ENCODE results near the gene MAP1A. TPM values are rescaled to one million over a fixed set of nuclear protein-coding genes. Genes with fewer than 3 reads are reported as not detected.
"Not testable (repeated sequence)": the region's sequence is repeated elsewhere in the genome, so short reads cannot be mapped to it uniquely, and the experiment has no call there.

The MAP1A gene
- total RNA-seq, 1 experiment from 2014 or later = 2.3 TPM

DNA sequence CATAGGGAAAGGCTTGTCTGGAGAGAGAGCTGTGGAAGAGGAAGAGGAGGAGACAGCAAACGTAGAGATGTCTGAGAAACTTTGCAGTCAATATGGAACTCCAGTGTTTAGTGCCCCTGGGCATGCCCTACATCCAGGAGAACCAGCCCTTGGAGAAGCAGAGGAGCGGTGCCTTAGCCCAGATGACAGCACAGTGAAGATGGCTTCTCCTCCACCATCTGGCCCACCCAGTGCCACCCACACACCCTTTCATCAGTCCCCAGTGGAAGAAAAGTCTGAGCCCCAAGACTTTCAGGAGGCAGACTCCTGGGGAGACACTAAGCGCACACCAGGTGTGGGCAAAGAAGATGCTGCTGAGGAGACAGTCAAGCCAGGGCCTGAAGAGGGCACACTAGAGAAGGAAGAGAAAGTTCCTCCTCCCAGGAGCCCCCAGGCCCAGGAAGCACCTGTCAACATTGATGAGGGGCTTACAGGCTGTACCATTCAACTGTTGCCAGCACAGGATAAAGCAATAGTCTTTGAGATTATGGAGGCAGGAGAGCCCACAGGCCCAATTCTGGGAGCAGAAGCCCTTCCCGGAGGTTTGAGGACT lies 6.9 kb downstream of the MAP1A start:
- Histone ChIP-seq H3K9me3 (no peaks in the 10 kb centered on the region), H3K4me3 (no peak overlapping the region), H3K27me3 (no peaks in the 10 kb centered on the region), H3K36me3 (no peaks in the 10 kb centered on the region)
- DNase-seq = no peak

DNA sequence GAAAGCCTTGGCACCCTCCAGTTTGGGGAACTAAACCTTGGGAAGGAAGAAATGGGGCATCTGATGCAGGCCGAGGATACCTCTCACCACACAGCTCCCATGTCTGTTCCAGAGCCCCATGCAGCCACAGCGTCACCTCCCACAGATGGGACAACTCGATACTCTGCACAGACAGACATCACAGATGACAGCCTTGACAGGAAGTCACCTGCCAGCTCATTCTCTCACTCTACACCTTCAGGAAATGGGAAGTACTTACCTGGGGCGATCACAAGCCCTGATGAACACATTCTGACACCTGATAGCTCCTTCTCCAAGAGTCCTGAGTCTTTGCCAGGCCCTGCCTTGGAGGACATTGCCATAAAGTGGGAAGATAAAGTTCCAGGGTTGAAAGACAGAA lies 7.7 kb downstream of the MAP1A start:
- no peak for DNase-seq
- H3K9me3 ChIP-seq = no peaks in the 10 kb centered on the region
- no peak overlapping the region for H3K4me3 ChIP-seq
- H3K27me3 ChIP-seq = no peaks in the 10 kb centered on the region
- no peaks in the 10 kb centered on the region for H3K36me3 ChIP-seq

DNA sequence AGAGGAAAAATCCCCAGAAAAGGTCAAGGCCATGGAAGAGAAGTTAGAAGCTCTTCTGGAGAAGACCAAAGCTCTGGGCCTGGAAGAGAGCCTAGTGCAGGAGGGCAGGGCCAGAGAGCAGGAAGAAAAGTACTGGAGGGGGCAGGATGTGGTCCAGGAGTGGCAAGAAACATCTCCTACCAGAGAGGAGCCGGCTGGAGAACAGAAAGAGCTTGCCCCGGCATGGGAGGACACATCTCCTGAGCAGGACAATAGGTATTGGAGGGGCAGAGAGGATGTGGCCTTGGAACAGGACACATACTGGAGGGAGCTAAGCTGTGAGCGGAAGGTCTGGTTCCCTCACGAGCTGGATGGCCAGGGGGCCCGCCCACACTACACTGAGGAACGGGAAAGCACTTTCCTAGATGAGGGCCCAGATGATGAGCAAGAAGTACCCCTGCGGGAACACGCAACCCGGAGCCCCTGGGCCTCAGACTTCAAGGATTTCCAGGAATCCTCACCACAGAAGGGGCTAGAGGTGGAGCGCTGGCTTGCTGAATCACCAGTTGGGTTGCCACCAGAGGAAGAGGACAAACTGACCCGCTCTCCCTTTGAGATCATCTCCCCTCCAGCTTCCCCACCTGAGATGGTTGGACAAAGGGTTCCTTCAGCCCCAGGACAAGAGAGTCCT lies 9.0 kb downstream of the MAP1A start:
- no peaks in the 10 kb centered on the region for H3K36me3 ChIP-seq

DNA sequence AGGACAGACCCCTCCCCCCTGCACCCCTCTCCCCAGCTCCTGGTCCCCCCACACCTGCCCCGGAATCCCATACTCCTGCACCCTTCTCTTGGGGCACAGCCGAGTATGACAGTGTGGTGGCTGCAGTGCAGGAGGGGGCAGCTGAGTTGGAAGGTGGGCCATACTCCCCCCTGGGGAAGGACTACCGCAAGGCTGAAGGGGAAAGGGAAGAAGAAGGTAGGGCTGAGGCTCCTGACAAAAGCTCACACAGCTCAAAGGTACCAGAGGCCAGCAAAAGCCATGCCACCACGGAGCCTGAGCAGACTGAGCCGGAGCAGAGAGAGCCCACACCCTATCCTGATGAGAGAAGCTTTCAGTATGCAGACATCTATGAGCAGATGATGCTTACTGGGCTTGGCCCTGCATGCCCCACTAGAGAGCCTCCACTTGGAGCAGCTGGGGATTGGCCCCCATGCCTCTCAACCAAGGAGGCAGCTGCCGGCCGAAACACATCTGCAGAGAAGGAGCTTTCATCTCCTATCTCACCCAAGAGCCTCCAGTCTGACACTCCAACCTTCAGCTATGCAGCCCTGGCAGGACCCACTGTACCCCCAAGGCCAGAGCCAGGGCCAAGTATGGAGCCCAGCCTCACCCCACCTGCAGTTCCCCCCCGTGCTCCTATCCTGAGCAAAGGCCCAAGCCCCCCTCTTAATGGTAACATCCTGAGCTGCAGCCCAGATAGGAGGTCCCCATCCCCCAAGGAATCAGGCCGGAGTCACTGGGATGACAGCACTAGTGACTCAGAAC lies 9.8 kb downstream of the MAP1A start:
- no peak for DNase-seq
- no peaks in the 10 kb centered on the region for H3K36me3 ChIP-seq
- no peaks in the 10 kb centered on the region for H3K9me3 ChIP-seq

More for the DNA sequence above, 9.0 kb downstream of the MAP1A start:
- no peaks in the 10 kb centered on the region for H3K27me3 ChIP-seq
- H3K9me3 ChIP-seq = no peaks in the 10 kb centered on the region
- no peak overlapping the region for H3K4me3 ChIP-seq
- no peak for DNase-seq

DNA sequence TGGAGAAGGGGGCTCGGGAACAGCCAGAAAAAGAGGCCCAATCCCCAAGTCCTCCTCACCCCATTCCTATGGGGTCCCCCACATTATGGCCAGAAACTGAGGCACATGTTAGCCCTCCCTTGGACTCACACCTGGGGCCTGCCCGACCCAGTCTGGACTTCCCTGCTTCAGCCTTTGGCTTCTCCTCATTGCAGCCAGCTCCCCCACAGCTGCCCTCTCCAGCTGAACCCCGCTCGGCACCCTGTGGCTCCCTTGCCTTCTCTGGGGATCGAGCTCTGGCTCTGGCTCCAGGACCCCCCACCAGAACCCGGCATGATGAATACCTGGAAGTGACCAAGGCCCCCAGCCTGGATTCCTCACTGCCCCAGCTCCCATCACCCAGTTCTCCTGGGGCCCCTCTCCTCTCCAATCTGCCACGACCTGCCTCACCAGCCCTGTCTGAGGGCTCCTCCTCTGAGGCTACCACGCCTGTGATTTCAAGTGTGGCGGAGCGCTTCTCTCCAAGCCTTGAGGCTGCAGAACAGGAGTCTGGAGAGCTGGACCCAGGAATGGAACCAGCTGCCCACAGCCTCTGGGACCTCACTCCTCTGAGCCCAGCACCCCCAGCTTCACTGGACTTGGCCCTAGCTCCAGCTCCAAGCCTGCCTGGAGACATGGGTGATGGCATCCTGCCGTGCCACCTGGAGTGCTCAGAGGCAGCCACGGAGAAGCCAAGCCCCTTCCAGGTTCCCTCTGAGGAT lies 10.6 kb downstream of the MAP1A start:
- no peak overlapping the region for H3K4me3 ChIP-seq
- H3K27me3 ChIP-seq = no peaks in the 10 kb centered on the region
- no peaks in the 10 kb centered on the region for H3K36me3 ChIP-seq
- DNase-seq = no peak
- no peaks in the 10 kb centered on the region for H3K9me3 ChIP-seq

More for the DNA sequence above, 9.8 kb downstream of the MAP1A start:
- Histone ChIP-seq H3K27me3 (no peaks in the 10 kb centered on the region), H3K4me3 (no peak overlapping the region)

DNA sequence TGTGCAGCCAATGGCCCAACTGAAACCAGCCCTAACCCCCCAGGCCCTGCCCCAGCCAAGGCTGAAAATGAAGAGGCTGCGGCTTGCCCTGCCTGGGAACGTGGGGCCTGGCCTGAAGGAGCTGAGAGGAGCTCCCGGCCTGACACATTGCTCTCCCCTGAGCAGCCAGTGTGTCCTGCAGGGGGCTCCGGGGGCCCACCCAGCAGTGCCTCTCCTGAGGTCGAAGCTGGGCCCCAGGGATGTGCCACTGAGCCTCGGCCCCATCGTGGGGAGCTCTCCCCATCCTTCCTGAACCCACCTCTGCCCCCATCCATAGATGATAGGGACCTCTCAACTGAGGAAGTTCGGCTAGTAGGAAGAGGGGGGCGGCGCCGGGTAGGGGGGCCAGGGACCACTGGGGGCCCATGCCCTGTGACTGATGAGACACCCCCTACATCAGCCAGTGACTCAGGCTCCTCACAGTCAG lies 11.2 kb downstream of the MAP1A start:
- Histone ChIP-seq H3K36me3 (no peaks in the 10 kb centered on the region), H3K9me3 (no peaks in the 10 kb centered on the region), H3K27me3 (no peaks in the 10 kb centered on the region), H3K4me3 (no peak overlapping the region)
- DNase-seq = no peak

DNA sequence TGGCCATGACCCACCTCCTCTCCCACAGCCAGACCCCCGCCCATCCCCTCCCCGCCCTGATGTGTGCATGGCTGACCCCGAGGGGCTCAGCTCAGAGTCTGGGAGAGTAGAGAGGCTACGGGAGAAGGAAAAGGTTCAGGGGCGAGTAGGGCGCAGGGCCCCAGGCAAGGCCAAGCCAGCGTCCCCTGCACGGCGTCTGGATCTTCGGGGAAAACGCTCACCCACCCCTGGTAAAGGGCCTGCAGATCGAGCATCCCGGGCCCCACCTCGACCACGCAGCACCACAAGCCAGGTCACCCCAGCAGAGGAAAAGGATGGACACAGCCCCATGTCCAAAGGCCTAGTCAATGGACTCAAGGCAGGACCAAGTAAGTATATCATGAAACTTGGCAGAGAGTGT lies 11.7 kb downstream of the MAP1A start:
- no peak for DNase-seq
- no peaks in the 10 kb centered on the region for H3K9me3 ChIP-seq
- no peaks in the 10 kb centered on the region for H3K36me3 ChIP-seq
- no peak overlapping the region for H3K4me3 ChIP-seq
- H3K27me3 ChIP-seq = no peaks in the 10 kb centered on the region

DNA sequence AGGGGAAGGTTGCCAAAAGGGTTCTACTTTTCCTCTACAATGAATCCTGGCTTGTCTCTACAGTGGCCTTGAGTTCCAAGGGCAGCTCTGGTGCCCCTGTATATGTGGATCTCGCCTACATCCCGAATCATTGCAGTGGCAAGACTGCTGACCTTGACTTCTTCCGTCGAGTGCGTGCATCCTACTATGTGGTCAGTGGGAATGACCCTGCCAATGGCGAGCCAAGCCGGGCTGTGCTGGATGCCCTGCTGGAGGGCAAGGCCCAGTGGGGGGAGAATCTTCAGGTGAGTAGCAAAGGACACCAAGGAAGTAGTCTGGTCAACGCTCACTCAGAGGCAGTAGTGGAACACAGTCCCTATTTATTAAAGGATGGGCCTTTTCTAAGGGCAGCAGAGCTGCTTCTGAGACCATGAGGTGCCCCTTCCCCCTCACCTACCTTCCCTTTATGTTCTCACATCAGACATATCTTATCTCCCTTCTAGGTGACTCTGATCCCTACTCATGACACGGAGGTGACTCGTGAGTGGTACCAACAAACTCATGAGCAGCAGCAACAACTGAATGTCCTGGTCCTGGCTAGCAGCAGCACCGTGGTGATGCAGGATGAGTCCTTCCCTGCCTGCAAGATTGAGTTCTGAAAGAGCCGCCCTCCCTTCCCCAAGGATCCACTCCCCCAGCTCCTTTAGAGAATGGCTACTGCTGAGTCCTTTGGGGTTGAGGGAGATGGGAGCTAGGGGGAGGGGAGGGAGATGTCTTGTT lies 12.4 kb downstream of the MAP1A start:
- Histone ChIP-seq H3K4me3 (no peak overlapping the region), H3K27me3 (no peaks in the 10 kb centered on the region), H3K36me3 (peaks cover 2% of the 10 kb centered on the region; the same call in 1 of the 2 replicates), H3K9me3 (no peaks in the 10 kb centered on the region)
- DNase-seq = no peak

DNA sequence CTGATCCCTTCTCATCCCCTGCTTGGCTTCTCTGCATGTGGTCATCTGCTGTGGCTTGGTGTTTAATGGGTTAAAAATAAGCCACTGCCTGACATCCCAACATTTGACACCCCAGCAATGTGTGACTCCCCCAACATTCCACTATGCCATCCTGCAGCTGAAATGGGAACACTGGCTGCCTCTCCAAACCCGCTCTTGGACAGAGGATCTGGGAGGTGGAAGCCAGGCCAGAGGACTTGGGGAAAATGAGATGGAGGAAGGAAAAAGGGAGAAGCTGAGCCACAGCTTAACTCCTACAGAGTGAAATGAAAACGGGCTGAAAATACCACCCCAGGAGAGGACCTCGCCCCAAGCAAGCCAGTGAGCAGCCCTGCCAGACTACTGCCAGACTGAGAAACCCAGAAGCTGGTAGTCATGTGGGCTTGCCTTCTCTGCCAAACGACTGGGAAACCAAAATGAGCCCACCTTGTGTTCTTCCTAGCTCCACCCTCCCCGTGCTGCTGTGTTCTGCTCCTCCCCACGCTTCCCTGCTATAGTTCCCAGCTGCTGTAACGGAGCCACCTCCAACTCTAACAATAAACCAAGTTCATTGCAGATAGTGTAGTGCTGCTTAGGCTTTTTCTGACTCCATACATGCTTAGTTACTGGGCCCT lies 13.7 kb downstream of the MAP1A start:
- H3K4me3 ChIP-seq = no peak overlapping the region
- no peaks in the 10 kb centered on the region for H3K9me3 ChIP-seq
- no peak for DNase-seq
- H3K36me3 ChIP-seq = peaks cover 2% of the 10 kb centered on the region; the same call in 1 of the 2 replicates
- H3K27me3 ChIP-seq = no peaks in the 10 kb centered on the region

DNA sequence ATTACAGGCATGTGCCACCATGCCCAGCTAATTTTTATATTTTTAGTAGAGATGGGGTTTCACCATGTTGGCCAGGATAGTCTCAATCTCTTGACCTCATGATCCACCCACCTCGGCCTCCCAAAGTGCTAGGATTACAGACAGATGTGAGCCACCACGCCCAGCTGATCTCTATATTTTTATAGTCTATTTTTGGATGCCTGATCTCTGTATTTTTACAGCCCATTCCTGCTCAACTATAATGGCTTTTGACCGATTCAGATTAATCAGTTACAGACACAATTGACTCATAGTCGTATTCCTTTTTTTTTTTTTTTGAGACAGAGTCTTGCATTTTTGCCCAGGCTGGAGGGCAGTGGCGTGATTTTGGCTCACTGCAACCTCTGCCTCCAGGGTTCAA lies 15.4 kb downstream of the MAP1A start:
- H3K9me3 ChIP-seq, DNase-seq, H3K36me3 ChIP-seq, H3K27me3 ChIP-seq, H3K4me3 ChIP-seq: not testable (repeated sequence)

DNA sequence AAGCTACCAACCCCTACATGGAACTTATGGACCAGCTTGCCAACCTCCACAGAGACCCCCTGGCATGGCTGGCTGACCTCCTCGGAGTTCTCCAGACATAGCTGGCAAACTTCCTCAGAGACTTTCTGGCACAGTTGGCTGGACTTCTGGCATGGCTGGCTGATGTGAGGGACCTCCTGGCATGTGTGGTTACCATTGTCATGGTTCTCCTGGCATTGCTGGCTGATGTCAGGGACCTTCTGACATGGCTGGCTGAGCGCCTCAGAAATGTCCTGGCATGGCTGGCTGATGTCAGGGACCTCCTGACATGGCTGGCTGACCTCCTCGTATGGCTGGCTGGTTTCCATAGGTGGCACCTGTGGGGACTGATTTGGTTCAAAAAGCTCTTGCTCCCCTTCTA lies 17.5 kb downstream of the MAP1A start:
- no peaks in the 10 kb centered on the region for H3K9me3 ChIP-seq
- no peak overlapping the region for H3K4me3 ChIP-seq
- DNase-seq = no peak
- H3K27me3 ChIP-seq = no peaks in the 10 kb centered on the region
- peaks cover 2% of the 10 kb centered on the region; the same call in 1 of the 2 replicates for H3K36me3 ChIP-seq

DNA sequence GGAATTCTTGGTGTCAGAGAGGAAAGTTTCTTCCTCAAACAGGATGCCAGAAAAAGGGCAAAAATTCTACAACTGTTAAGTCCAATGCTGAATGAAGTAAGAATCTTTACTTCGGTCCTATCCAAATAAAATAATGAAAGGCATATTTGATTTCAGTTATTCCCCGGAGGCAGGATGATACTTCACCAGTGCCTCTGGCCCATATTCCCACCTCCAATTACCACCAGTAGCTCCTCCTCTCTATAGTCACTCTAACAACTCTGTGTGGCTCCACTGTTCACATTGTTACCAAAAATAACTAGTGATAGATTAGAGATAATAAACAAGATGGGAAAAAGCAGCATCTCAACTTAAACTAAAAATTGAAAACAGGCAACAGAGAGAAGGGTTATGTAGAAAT lies 20.7 kb downstream of the MAP1A start:
- no peak for DNase-seq
- no peak overlapping the region for H3K4me3 ChIP-seq
- peaks cover 2% of the 10 kb centered on the region; the same call in 1 of the 2 replicates for H3K36me3 ChIP-seq
- no peaks in the 10 kb centered on the region for H3K27me3 ChIP-seq
- no peaks in the 10 kb centered on the region for H3K9me3 ChIP-seq

DNA sequence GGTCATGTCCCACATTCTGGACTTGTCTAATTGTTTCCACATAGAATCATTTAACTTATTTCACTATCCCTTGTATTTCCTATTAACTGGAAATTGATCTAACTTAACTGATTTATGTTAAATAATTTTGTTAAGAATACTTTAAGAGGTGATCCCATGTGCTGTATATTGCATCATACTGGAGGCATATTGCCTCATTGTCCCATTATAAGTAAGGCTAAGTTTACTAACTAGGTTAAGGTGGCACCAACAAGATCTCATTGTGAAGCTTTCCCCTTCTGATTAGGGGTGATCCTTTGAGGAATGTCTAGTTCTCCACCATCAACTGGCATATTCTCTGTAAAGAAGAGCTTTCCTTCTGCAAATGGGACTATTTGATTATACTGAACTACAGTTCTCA lies 24.4 kb downstream of the MAP1A start:
- Histone ChIP-seq H3K36me3 (no peaks in the 10 kb centered on the region), H3K27me3 (no peaks in the 10 kb centered on the region), H3K4me3 (no peak overlapping the region), H3K9me3 (peaks cover 5% of the 10 kb centered on the region)
- no peak for DNase-seq

DNA sequence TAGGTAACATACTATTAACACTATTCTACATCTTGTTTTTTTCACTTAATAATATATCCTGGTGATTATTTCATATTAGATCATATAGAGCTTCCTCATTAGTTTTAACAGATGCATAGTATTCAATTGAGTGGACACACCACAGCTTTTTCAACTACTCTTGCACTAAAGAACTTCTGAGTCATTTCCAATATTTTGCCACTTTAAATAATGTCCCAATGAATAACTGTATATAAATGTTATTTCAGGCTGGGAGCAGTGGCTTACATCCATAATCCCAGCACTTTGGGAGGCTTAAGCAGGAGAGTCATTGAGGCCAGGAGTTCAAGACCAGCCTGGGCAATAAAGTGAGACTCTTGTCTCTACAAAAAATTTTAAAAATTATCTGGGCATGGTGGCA lies 26.9 kb downstream of the MAP1A start:
- no peaks in the 10 kb centered on the region for H3K27me3 ChIP-seq
- DNase-seq = no peak
- no peak overlapping the region for H3K4me3 ChIP-seq
- peaks cover 5% of the 10 kb centered on the region for H3K9me3 ChIP-seq
- peaks cover 4% of the 10 kb centered on the region; the same call in 1 of the 2 replicates for H3K36me3 ChIP-seq

DNA sequence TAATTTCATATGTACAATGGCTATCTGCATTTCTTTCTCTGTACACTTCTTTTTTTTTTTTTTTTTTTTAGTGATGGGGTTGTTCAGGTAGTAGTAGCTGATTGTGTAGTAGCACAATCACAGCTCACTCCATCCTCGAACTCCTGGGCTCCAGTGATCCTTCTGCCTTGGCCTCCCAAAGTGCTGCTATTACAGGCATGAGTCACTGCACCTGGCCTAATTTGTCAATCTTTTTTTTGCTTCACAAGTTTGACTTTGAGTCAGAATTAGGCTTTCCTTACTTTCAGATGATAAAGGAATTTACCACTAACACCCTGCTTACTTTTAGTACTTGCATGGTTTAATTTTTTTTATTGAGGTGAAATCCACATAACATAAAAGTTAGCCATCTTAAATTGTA lies 28.0 kb downstream of the MAP1A start:
- Histone ChIP-seq H3K27me3 (no peaks in the 10 kb centered on the region), H3K36me3 (peaks cover 4% of the 10 kb centered on the region; the same call in 1 of the 2 replicates), H3K4me3 (no peak overlapping the region), H3K9me3 (peaks cover 5% of the 10 kb centered on the region)
- no peak for DNase-seq

DNA sequence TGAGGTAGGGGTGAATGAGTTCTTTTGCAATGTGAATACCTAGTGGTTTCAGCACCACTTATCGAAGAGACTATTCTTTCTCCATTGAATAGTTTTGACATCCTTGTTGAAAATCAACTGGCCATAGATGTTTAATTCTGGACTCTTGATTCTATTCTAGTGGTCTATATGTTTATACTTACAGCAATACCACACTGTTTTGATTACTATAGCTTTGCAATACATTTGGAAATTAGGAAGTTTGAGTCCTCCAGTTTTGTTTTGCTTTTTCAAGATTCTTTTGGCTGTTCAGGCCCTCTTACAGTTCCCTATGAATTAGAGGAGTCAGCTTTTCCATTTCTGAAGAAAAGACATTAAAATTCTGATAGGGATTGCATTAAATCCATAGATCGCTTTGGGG lies 30.1 kb downstream of the MAP1A start:
- H3K9me3 ChIP-seq = peaks cover 5% of the 10 kb centered on the region

More for the DNA sequence above, 30.1 kb downstream of the MAP1A start:
- no peaks in the 10 kb centered on the region for H3K27me3 ChIP-seq
- DNase-seq = no peak
- H3K36me3 ChIP-seq = peaks cover 4% of the 10 kb centered on the region; the same call in 1 of the 2 replicates
- H3K4me3 ChIP-seq = no peak overlapping the region
